Spleen (tissue), 11 donors: ENCODE data around the gene INPP4A. TPM values are rescaled to one million over a fixed set of nuclear protein-coding genes. Genes with fewer than 3 reads are reported as not detected.

Source experiments
- DNase-seq: peaks from one replicate; pipeline ENCODE4 v3.0.0-alpha.2; 2020
- H3K27ac ChIP-seq, 8 donors: fragments of 200-600 bp; sonication (generic) in 7 of 8; 1 replicate in 4 of 8; 2 replicates in 4 of 8; pipeline versions ENCODE4 v1.5.0 to v1.8.0; 2016 to 2021; ENCODE audit warnings: inconsistent platforms in 4 of 8, mild to moderate bottlenecking in 4 of 8, moderate library complexity in 1 of 8
- H3K27me3 ChIP-seq, 7 donors: fragments of 200-600 bp; sonication (generic) in 6 of 7; replicated peaks in 1 of 7; 1 replicate in 4 of 7; 2 replicates in 3 of 7; pipeline versions ENCODE4 v1.5.0 to v1.8.0; 2016 to 2021; ENCODE audit warnings: inconsistent platforms in 3 of 7, mild to moderate bottlenecking in 1 of 7
- H3K36me3 ChIP-seq, 6 donors: fragments of 200-600 bp; sonication (generic) in 5 of 6; 1 replicate in 4 of 6; 2 replicates in 2 of 6; pipeline versions ENCODE4 v1.5.0 to v1.8.0; 2016 to 2021; ENCODE audit warnings: inconsistent platforms in 2 of 6
- H3K4me1 ChIP-seq, 6 donors: fragments of 200-600 bp; sonication (generic) in 5 of 6; 1 replicate in 3 of 6; 2 replicates in 3 of 6; pipeline versions ENCODE4 v1.5.0 to v1.8.0; 2016 to 2021; ENCODE audit warnings: inconsistent platforms in 3 of 6
- H3K4me3 ChIP-seq, 8 donors: fragments of 200-600 bp; sonication (generic) in 7 of 8; 1 replicate in 4 of 8; 2 replicates in 4 of 8; pipeline versions ENCODE4 v1.5.0 to v1.8.0; 2016 to 2021; ENCODE audit warnings: inconsistent platforms in 4 of 8, mild to moderate bottlenecking in 4 of 8, moderate library complexity in 2 of 8
- H3K9me3 ChIP-seq, 8 donors: fragments of 200-600 bp; sonication (generic) in 7 of 8; 1 replicate in 4 of 8; 2 replicates in 4 of 8; pipeline versions ENCODE4 v1.5.0 to v1.8.0; 2016 to 2021; ENCODE audit warnings: inconsistent platforms in 4 of 8
- CTCF ChIP-seq, 11 experiments: fragments of 200-600 bp in 7 of 11; fragments of 450-650 bp in 4 of 11; sonication (generic) in 4 of 11; IDR thresholded peaks in 8 of 11; conservative IDR thresholded peaks in 3 of 11; 1 replicate in 7 of 11; 2 replicates in 4 of 11; pipeline versions ENCODE4 v1.4.0 to v1.8.0; 2016 to 2021; ENCODE audit warnings: antibody characterized with exemption in 11 of 11, inconsistent platforms in 4 of 11, mild to moderate bottlenecking in 1 of 11
- POLR2A ChIP-seq, 3 donors: fragments of 450-650 bp; IDR thresholded peaks; one replicate each; pipeline ENCODE4 v1.5.1; 2017; ENCODE audit warnings: antibody characterized with exemption in 3 of 3, mild to moderate bottlenecking in 1 of 3
- POLR2AphosphoS5 ChIP-seq, 3 donors: sonication (generic); formaldehyde crosslinking; IDR thresholded peaks; one replicate each; pipeline ENCODE4 v1.5.1; 2017; ENCODE audit warnings: antibody characterized with exemption in 3 of 3
- WGBS, 5 donors: extraction: QIAGEN DNeasy Blood & Tissue Kit in 3 of 5; methylation state at CpG; one replicate each; pipeline versions ENCODE4 v1.1.5 to v1.1.7; 2013 to 2018; 5-methylcytosine and 5-hydroxymethylcytosine counted together
- intact Hi-C: fragments of 100-400 bp; cut with DNase I; formaldehyde crosslinking; loops from one replicate; pipeline ENCODE4 v1.15.0; 2023; ENCODE audit warnings: low total_unique reads
- polyA plus RNA-seq, 3 donors: library from polyadenylated mRNA; stranded (reverse); fragments of 200-250 nt; gene quantifications; one replicate each; pipeline ENCODE4 v1.2.1, GENCODE V29; 2013
- total RNA-seq, 7 donors: library from RNA; depleted of rRNA in 3 of 7; stranded (reverse); fragments of >200 nt in 3 of 7; fragmentation: NEBNext Ultra II Directional in 4 of 7; extraction: Animal tissue kit (Norgen Biotek cat#: 25700) in 4 of 7; gene quantifications; one replicate each; pipeline versions ENCODE4 v1.1.0 to v1.2.1, GENCODE V29; 2016 to 2021
- donor health status: healthy with polysubstance abuse.
- donor health status: DM: no; HTN: no; CAD: no; lungs with moderate emphysema.
- donor health status: DM: no; HTN: no; CAD: no.
- donor health status: Bipolar disorder and iron deficiency.
- donor health status: healthy.
- donor health status: DM: no; HTN: no; CAD: no.
- donor health status: DM: yes; HTN: yes; CAD: no.

INPP4A gene
- total and polyA plus RNA-seq, 10 donors, result 6.4 to 102 (median 69.2) TPM

GRCh38 chr2:98419544-98419943 lies 25.1 kb upstream of the INPP4A start:
- intact Hi-C loops, result loop anchor here (10.0 kb wide), 1 partner anchor 415 kb away; no protein-coding TSS in a partner anchor
- Histone ChIP-seq H3K36me3 (no peaks in the 10 kb centered on the region), H3K4me1 (no peaks in the 10 kb centered on the region), H3K9me3 (peaks cover 3 to 23% (median 17%) of the 10 kb centered on the region in 8 donors), H3K27me3 (no peaks in the 10 kb centered on the region), H3K4me3 (no peak overlapping the region), H3K27ac (no peak overlapping the region)
- DNase-seq, result no peak
- 81 to 87% (median 83%) methylated on average over 2 of the region's 2 CpGs for WGBS, 5 donors
- no peak for TF ChIP-seq POLR2A (IDR thresholded peaks at IDR 0.05)
- no peak for TF ChIP-seq CTCF (IDR thresholded peaks at IDR 0.05 in 8 of 11, conservative IDR thresholded peaks at IDR 0.05 in 3 of 11)
- no peak for TF ChIP-seq POLR2AphosphoS5 (IDR thresholded peaks at IDR 0.05)

DNA sequence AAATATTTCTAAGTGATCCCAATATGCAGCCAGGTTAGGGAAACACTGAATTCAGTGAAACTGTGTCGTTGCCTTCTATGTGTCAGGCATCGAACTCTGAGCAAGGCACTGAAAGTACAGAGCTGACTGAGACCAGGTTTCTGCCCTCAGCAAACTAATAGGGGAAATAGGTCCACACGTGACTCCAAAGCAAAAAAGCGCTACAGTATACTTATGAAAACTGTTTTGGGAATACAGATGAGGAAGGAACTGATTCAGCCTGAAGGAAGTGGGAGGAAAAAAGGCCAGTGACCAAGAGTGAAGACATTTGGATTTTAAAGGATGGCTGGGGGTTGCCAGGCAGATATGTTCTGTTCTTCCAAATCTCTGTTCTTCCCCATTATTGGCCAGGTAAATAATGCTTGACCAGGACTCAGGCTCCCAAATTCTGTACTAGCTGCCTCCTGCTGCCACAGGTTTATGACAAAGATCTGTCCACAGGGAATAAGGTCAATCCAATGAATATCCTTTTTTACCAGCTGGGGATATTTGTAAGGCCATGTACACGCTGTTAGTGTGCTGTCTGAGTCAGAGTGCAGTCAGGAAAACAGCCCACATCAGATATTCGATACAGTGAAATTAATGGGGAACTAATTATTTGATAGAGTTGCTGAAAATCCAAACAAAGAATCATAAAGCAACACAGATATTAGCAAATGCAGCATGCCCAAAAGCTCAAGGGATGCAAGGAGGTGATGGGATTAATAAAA lies 24.5 kb upstream of the INPP4A start:
- H3K27ac ChIP-seq, result peak overlapping the region in 1 of 8 donors; percentile 39
- 55 to 75% (median 70%) methylated on average over 6 of the region's 6 CpGs for WGBS, 5 donors
- H3K4me1 ChIP-seq, result no peaks in the 10 kb centered on the region
- H3K4me3 ChIP-seq, result no peak overlapping the region
- H3K9me3 ChIP-seq, result peaks cover 3 to 20% (median 15%) of the 10 kb centered on the region in 8 donors
- H3K36me3 ChIP-seq, result no peaks in the 10 kb centered on the region
- TF ChIP-seq POLR2A (IDR thresholded peaks at IDR 0.05) (no peak), CTCF (IDR thresholded peaks at IDR 0.05 in 8 of 11, conservative IDR thresholded peaks at IDR 0.05 in 3 of 11) (no peak), POLR2AphosphoS5 (IDR thresholded peaks at IDR 0.05) (no peak)
- DNase-seq, result no peak
- intact Hi-C loops, result loop anchor here (10.0 kb wide), 1 partner anchor 415 kb away; no protein-coding TSS in a partner anchor
- no peaks in the 10 kb centered on the region for H3K27me3 ChIP-seq

DNA sequence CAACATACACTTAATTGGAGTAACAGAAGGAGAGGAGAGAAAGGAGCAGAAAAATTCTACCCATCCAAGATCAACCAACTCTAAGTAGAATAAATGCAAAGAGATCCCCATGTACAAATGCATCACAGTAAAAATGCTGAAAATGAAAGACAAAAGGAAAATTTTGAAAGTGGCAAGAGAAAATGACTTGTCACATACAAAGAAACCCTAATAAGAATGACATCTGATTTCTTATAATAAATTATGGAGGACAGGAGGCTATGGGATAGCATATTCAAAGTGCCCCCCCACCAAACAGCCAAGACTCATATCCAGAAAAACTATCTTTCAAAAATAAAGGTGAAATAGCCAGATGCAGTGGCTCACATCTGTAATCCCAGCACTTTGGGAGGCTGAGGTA lies 22.2 kb upstream of the INPP4A start:
- Histone ChIP-seq H3K27me3 (no peaks in the 10 kb centered on the region), H3K27ac (no peak overlapping the region), H3K4me3 (no peak overlapping the region), H3K9me3 (peaks cover 3 to 20% (median 15%) of the 10 kb centered on the region in 8 donors), H3K36me3 (no peaks in the 10 kb centered on the region), H3K4me1 (no peaks in the 10 kb centered on the region)
- intact Hi-C loops, result no loop called here
- no peak for DNase-seq
- TF ChIP-seq CTCF (IDR thresholded peaks at IDR 0.05 in 8 of 11, conservative IDR thresholded peaks at IDR 0.05 in 3 of 11) (no peak), POLR2A (IDR thresholded peaks at IDR 0.05) (no peak), POLR2AphosphoS5 (IDR thresholded peaks at IDR 0.05) (no peak)

- Histone ChIP-seq H3K36me3 (no peaks in the 10 kb centered on the region), H3K9me3 (peaks cover 3 to 17% (median 14%) of the 10 kb centered on the region in 8 donors), H3K4me1 (no peaks in the 10 kb centered on the region), H3K27me3 (no peaks in the 10 kb centered on the region), H3K27ac (no peak overlapping the region), H3K4me3 (no peak overlapping the region)
- no peak for DNase-seq
- no peak for TF ChIP-seq POLR2A (IDR thresholded peaks at IDR 0.05)
- no peak for TF ChIP-seq POLR2AphosphoS5 (IDR thresholded peaks at IDR 0.05)
- no peak for TF ChIP-seq CTCF (IDR thresholded peaks at IDR 0.05 in 8 of 11, conservative IDR thresholded peaks at IDR 0.05 in 3 of 11)
- intact Hi-C loops, result no loop called here
- 91 to 96% (median 94%) methylated on average over 5 of the region's 5 CpGs for WGBS, 5 donors
These were observed 17.9 kb upstream of the INPP4A start for GRCh38 chr2:98426771-98427170.
